Panc1 (cell line): Measurements from ENCODE around the gene DPEP1. TPM values are rescaled to one million over a fixed set of nuclear protein-coding genes. Genes with fewer than 3 reads are reported as not detected.

Source experiments
- ATAC-seq: fragments of 200-7000 bp; cut with Tn5 transposase; 2 replicates; pipeline ENCODE4 v1.9.1; 2020; ENCODE audit warnings: mild to moderate bottlenecking, moderate library complexity
- BruUV-seq: library from RNA; stranded (reverse); fragments of 400-500 nt; replicated peaks from 2 replicates; lab custom pipeline; 2021; lab: Mats Ljungman, UMichigan
- CTCF ChIA-PET: fragments of 300-600 bp; sonication (Branson Sonifier 250); formaldehyde crosslinking; loops from one replicate; lab custom pipeline; 2022; ENCODE audit warnings: antibody characterized with exemption; lab: Charles Lee
- POLR2A ChIA-PET: fragments of 300-600 bp; sonication (Branson Sonifier 250); formaldehyde crosslinking; loops from one replicate; lab custom pipeline; 2022; ENCODE audit warnings: antibody characterized with exemption; lab: Charles Lee
- DNase-seq: peaks from one replicate; pipeline ENCODE4 v3.0.0-alpha.2; 2010; ENCODE audit warnings: low read depth, low spot score
- H3K27ac ChIP-seq: 2 replicates; pipeline ENCODE4 v1.5.1; 2011; ENCODE audit warnings: mild to moderate bottlenecking, low read length, inconsistent platforms
- H3K27me3 ChIP-seq: fragments of 200-500 bp; sonication (Bioruptor generic); 2 replicates; pipeline ENCODE4 v1.6.0; 2014; ENCODE audit warnings: low read length, inconsistent platforms; ENCODE audit not compliant: control insufficient read depth, insufficient read depth
- H3K36me3 ChIP-seq: fragments of 200-500 bp; sonication (Bioruptor generic); 2 replicates; pipeline ENCODE4 v1.5.1; 2014; ENCODE audit warnings: inconsistent platforms, mild to moderate bottlenecking, low read length, moderate library complexity; ENCODE audit not compliant: control insufficient read depth, insufficient read depth
- H3K4me1 ChIP-seq: 2 replicates; pipeline ENCODE4 v1.5.1; 2011; ENCODE audit warnings: inconsistent platforms, mild to moderate bottlenecking, low read length, moderate library complexity; ENCODE audit not compliant: control insufficient read depth, insufficient read depth
- H3K4me3 ChIP-seq, 2 experiments: 2 replicates each; pipeline ENCODE4 v1.5.1; 2011 to 2012; ENCODE audit warnings: low read depth in 2 of 2, low read length in 2 of 2, mild to moderate bottlenecking in 2 of 2, inconsistent platforms in 1 of 2, moderate library complexity in 1 of 2
- H3K9me3 ChIP-seq: fragments of 200-500 bp; sonication (Bioruptor generic); 2 replicates; pipeline ENCODE4 v1.5.1; 2014; ENCODE audit warnings: low read depth, mild to moderate bottlenecking, inconsistent platforms, low read length, moderate library complexity; ENCODE audit not compliant: control insufficient read depth, insufficient read depth
- CTCF ChIP-seq: fragments of 450-650 bp; IDR thresholded peaks from 2 replicates; pipeline ENCODE4 v1.5.1; 2017; ENCODE audit warnings: mild to moderate bottlenecking
- POLR2AphosphoS5 ChIP-seq: IDR thresholded peaks from 2 replicates; pipeline ENCODE4 v1.6.1; 2012; ENCODE audit warnings: mild to moderate bottlenecking, low read depth, low read length, moderate library complexity
- REST ChIP-seq, 2 experiments: IDR thresholded peaks; 2 replicates each; pipeline ENCODE4 v1.6.1; 2011 to 2012; ENCODE audit warnings: low read depth in 2 of 2, control low read depth in 1 of 2, low read length in 1 of 2, mild to moderate bottlenecking in 1 of 2, moderate library complexity in 1 of 2; ENCODE audit not compliant: insufficient read depth in 1 of 2
- SIN3A ChIP-seq: IDR thresholded peaks from 2 replicates; pipeline ENCODE4 v1.6.1; 2012; ENCODE audit warnings: low read depth, mild to moderate bottlenecking, low read length, moderate library complexity, borderline replicate concordance; ENCODE audit not compliant: insufficient read depth
- TCF7L2 ChIP-seq: IDR thresholded peaks from 2 replicates; pipeline ENCODE4 v1.6.1; 2011; ENCODE audit warnings: mild to moderate bottlenecking, low read depth, low read length, inconsistent platforms
- in situ Hi-C: cut with HindIII; loops from 2 replicates; pipeline ENCODE4 v1.10.0; 2016; ENCODE audit warnings: low sequenced_read_pairs, low pct_unique_long_range_greater_than_20kb
- intact Hi-C: fragments of 100-400 bp; cut with micrococcal nuclease; formaldehyde crosslinking; loops from one replicate; pipeline ENCODE4 v1.10.0; 2022; ENCODE audit not compliant: unreplicated experiment
- total RNA-seq: library from RNA; stranded (reverse); gene quantifications from one replicate; pipeline ENCODE4 v1.2.1, GENCODE V29; 2021; ENCODE audit not compliant: unreplicated experiment

Gene DPEP1
- total RNA-seq, 1 experiment from 2014 or later: 0.18 TPM

GRCh38 chr16:89643769-89644300, 30.4 kb downstream of the DPEP1 start:
- DNase-seq (no peak), ATAC-seq (no peak)
- TF ChIP-seq TCF7L2 (no peak), POLR2AphosphoS5 (no peak), CTCF (no peak), SIN3A (no peak), REST (IDR thresholded peaks at IDR 0.05; ENCODE audit: insufficient read depth in 1 of 2, low read depth in 2 of 2, low read length in 1 of 2) (no peak)
- Histone ChIP-seq H3K4me3 (no peak overlapping the region), H3K9me3 (no peaks in the 10 kb centered on the region), H3K27ac (no peak overlapping the region), H3K27me3 (no peaks in the 10 kb centered on the region), H3K36me3 (no peaks in the 10 kb centered on the region), H3K4me1 (peaks cover 7% of the 10 kb centered on the region)
- BruUV-seq: no TSS peak
- POLR2A ChIA-PET: no interaction called here
- in situ Hi-C loops (no loop called here), intact Hi-C loops (loop anchor here (5.0 kb wide), 2 partner anchors 42 to 72 kb away; no protein-coding TSS in a partner anchor)
- CTCF ChIA-PET: no interaction called here

GRCh38 chr16:89645122-89645521, 31.7 kb downstream of the DPEP1 start:
- ChIA-PET CTCF (no interaction called here), POLR2A (no interaction called here)
- Histone ChIP-seq H3K4me3 (no peak overlapping the region), H3K4me1 (peaks cover 7% of the 10 kb centered on the region), H3K27ac (no peak overlapping the region), H3K9me3 (no peaks in the 10 kb centered on the region), H3K27me3 (no peaks in the 10 kb centered on the region), H3K36me3 (no peaks in the 10 kb centered on the region)
- intact Hi-C loops: no loop called here
- in situ Hi-C loops: no loop called here
- ATAC-seq: no peak
- TF ChIP-seq REST (IDR thresholded peaks at IDR 0.05; ENCODE audit: insufficient read depth in 1 of 2, low read depth in 2 of 2, low read length in 1 of 2): no peak
- TF ChIP-seq CTCF: no peak
- TF ChIP-seq POLR2AphosphoS5: no peak
- TF ChIP-seq SIN3A: no peak
- TF ChIP-seq TCF7L2: no peak
- DNase-seq: no peak
- BruUV-seq: no TSS peak
